ENCODE data around the gene TAS2R1.

TAS2R1 gene

GRCh38 chr5:9624196-9624947 lies 5.8 kb downstream of the TAS2R1 start:
- H3K27ac ChIP-seq = no peak overlapping the region
- TF ChIP-seq CTCF (IDR thresholded peaks at IDR 0.05) (no peak), ZFX (IDR thresholded peaks at IDR 0.05; ENCODE audit: borderline replicate concordance) (no peak)

- H3K27ac ChIP-seq = no peak overlapping the region
- TF ChIP-seq ZFX (IDR thresholded peaks at IDR 0.05; ENCODE audit: borderline replicate concordance) = no peak
- TF ChIP-seq CTCF (IDR thresholded peaks at IDR 0.05) = no peak
Observed at GRCh38 chr5:9623661-9624060, 6.5 kb downstream of the TAS2R1 start.

- TF ChIP-seq ZFX (IDR thresholded peaks at IDR 0.05; ENCODE audit: borderline replicate concordance) (no peak), CTCF (IDR thresholded peaks at IDR 0.05) (no peak)
- no peak overlapping the region for H3K27ac ChIP-seq
Observed at GRCh38 chr5:9622971-9623421, 7.2 kb downstream of the TAS2R1 start.

- no peak overlapping the region for H3K27ac ChIP-seq
- no peak for TF ChIP-seq CTCF (IDR thresholded peaks at IDR 0.05)
- no peak for TF ChIP-seq ZFX (IDR thresholded peaks at IDR 0.05; ENCODE audit: borderline replicate concordance)
Observed at GRCh38 chr5:9621379-9621903, 8.7 kb downstream of the TAS2R1 start.

- no peak overlapping the region for H3K27ac ChIP-seq
- no peak for TF ChIP-seq ZFX (IDR thresholded peaks at IDR 0.05; ENCODE audit: borderline replicate concordance)
- TF ChIP-seq CTCF (IDR thresholded peaks at IDR 0.05) = no peak
Observed at GRCh38 chr5:9619331-9620092, 10.6 kb downstream of the TAS2R1 start.

- TF ChIP-seq CTCF (IDR thresholded peaks at IDR 0.05) (no peak), ZFX (IDR thresholded peaks at IDR 0.05; ENCODE audit: borderline replicate concordance) (no peak)
- no peak overlapping the region for H3K27ac ChIP-seq
Observed at GRCh38 chr5:9617739-9618504, 12.2 kb downstream of the TAS2R1 start.

Data from 22Rv1 (cell line).